Measurements from ENCODE around the gene TLN1.
A peak's percentile ranks its signal among the peaks of the same experiment; 100 is the strongest.

The TLN1 gene

DNA sequence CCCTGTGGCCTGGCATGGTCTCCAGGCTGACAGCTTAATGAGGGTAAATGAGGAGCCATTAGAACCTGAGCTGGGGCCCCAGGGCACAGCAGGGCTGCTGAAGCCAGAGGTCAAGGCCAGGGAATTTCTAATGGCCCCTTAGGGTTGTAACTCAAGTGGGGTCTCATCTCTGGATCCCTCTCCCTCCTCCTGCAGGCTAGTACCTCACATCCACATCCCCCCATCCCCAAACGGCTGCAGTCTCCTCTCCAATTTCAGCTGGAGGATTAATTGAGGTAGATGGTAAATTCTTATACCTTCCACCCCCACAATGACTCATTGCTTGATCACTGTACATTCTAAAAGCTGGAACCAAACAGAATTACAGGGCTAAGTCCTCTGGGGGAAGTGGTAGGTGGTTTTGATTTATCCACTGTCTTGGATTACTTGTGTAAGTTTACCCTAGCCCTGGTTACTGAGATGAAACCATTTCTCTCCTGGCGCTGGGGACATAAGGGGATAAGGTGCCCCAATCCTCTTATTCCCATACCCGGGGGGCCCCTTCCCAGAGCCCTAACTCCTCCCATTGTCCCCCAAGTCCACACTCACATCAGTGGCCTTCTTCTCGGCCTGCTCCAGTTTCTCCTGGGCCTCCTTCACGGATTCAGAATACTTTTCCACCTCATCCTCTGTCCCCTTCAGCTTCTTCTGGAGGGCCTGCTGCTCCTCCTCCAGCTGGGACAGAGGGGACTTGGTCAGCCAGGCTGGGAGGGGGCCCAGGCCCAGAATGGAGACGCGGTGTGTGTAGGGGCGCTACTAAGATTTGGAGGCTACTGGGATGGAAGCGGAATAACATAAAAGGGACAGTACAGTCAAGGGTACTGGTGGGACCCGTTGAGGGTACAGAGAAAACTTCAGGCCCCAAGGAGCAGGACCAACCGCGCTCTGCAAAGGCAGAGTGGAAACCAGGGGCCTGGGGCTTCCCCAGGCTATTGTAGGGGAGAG, 43.1 kb downstream of the TLN1 start:
- Histone ChIP-seq H3K9me2 (ENCODE audit: low read depth, low read length) (no peaks in the 10 kb centered on the region), H3F3A (ENCODE audit: insufficient read depth, low read length) (0 out of 2 replicates have a peak, but pooled peaks cover 3% of the 10 kb centered on the region), H3K27me3 (ENCODE audit: insufficient read depth, low read length) (no peaks in the 10 kb centered on the region; the same call in 1 of the 2 replicates), H3K9ac (ENCODE audit: low read length) (peak overlapping the region; percentile 5; the same call in 1 of the 2 replicates), H2AFZ (ENCODE audit: low read length) (no peak overlapping the region), H4K20me1 (ENCODE audit: insufficient read depth, low read length) (no peaks in the 10 kb centered on the region), H3K9me3 (ENCODE audit: low read length) (no peaks in the 10 kb centered on the region), H3K4me2 (ENCODE audit: low read length) (peak overlapping the region; percentile 81), H3K4me1 (ENCODE audit: insufficient read depth, low read length, severe bottlenecking) (peaks cover 37% of the 10 kb centered on the region), H3K27ac (ENCODE audit: low read depth, low read length, poor library complexity, severe bottlenecking) (no peak overlapping the region), H3K36me3 (ENCODE audit: insufficient read depth, low read length) (no peaks in the 10 kb centered on the region), H3K79me2 (ENCODE audit: insufficient read depth, low read length) (no peaks in the 10 kb centered on the region), H3K4me3 (ENCODE audit: low read depth, low read length, poor library complexity, severe bottlenecking) (peak overlapping the region; percentile 66)
- TF ChIP-seq EZH2 (IDR thresholded peaks at IDR 0.05; ENCODE audit: borderline replicate concordance, low read length): no peak
- TF ChIP-seq, protein P1, sequence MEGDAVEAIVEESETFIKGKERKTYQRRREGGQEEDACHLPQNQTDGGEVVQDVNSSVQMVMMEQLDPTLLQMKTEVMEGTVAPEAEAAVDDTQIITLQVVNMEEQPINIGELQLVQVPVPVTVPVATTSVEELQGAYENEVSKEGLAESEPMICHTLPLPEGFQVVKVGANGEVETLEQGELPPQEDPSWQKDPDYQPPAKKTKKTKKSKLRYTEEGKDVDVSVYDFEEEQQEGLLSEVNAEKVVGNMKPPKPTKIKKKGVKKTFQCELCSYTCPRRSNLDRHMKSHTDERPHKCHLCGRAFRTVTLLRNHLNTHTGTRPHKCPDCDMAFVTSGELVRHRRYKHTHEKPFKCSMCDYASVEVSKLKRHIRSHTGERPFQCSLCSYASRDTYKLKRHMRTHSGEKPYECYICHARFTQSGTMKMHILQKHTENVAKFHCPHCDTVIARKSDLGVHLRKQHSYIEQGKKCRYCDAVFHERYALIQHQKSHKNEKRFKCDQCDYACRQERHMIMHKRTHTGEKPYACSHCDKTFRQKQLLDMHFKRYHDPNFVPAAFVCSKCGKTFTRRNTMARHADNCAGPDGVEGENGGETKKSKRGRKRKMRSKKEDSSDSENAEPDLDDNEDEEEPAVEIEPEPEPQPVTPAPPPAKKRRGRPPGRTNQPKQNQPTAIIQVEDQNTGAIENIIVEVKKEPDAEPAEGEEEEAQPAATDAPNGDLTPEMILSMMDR (IDR thresholded peaks at IDR 0.05; ENCODE audit: low read length): no peak

DNA sequence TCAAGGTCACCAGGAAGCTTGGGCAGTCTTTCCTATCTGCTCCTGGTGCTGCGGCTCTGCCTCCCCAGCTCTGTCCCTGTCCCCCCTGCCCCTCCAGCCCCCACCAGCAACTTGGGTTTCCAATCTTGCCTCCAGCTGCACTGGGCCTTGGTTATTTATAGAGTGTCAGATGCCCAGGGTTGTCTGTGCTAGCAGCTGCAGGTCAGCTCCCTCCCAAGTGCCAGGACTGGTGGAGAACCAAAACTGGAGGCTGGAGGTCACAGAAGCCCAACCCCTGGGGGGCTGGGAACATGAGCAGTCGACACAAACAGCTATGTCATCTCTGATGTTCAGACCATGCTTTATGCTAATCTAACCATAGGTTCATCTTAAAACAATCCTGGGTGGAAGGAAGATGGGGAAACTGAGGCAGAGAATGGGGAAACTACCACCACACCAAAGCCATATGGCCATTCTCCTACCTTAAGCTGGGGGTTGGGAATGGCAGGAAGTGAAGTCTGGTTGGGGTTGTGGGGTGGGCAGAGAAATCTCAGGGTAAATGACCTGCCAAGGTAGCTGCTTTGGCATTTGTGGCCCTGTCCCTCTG, 43.9 kb downstream of the TLN1 start:
- no peak overlapping the region for H3K27ac ChIP-seq (ENCODE audit: low read depth, low read length, poor library complexity, severe bottlenecking)
- H2AFZ ChIP-seq (ENCODE audit: low read length): no peak overlapping the region
- H3K4me3 ChIP-seq (ENCODE audit: low read depth, low read length, poor library complexity, severe bottlenecking): no peak overlapping the region
- TF ChIP-seq EZH2 (IDR thresholded peaks at IDR 0.05; ENCODE audit: borderline replicate concordance, low read length): no peak
- TF ChIP-seq, protein P1 (IDR thresholded peaks at IDR 0.05; ENCODE audit: low read length): no peak
- H3K79me2 ChIP-seq (ENCODE audit: insufficient read depth, low read length): no peaks in the 10 kb centered on the region
- H3F3A ChIP-seq (ENCODE audit: insufficient read depth, low read length): 0 out of 2 replicates have a peak, but pooled peaks cover 3% of the 10 kb centered on the region
- no peaks in the 10 kb centered on the region for H4K20me1 ChIP-seq (ENCODE audit: insufficient read depth, low read length)
- H3K9me2 ChIP-seq (ENCODE audit: low read depth, low read length): no peaks in the 10 kb centered on the region
- no peaks in the 10 kb centered on the region; the same call in 1 of the 2 replicates for H3K27me3 ChIP-seq (ENCODE audit: insufficient read depth, low read length)
- peaks cover 37% of the 10 kb centered on the region for H3K4me1 ChIP-seq (ENCODE audit: insufficient read depth, low read length, severe bottlenecking)
- no peak overlapping the region for H3K9ac ChIP-seq (ENCODE audit: low read length)
- no peaks in the 10 kb centered on the region for H3K9me3 ChIP-seq (ENCODE audit: low read length)
- H3K4me2 ChIP-seq (ENCODE audit: low read length): no peak overlapping the region
- H3K36me3 ChIP-seq (ENCODE audit: insufficient read depth, low read length): no peaks in the 10 kb centered on the region

DNA sequence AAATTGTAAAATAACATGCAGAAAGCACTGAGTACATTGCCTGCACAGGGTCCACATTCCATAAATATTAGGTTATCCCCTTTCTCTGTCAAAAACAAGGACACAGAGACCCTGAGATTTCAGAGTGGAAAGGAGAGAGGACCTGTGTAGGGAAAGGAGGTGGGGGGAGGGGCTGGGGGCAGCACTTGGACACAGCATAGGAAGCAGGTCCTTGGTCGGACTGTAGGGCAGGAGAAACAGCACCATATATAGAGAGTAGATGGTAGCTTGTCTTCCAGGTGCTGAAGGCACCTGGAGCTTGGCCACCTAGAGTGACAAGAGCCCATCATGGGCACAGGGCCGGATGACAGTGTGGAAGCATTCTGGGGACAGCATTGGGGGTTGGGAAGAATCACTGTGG, 44.7 kb downstream of the TLN1 start:
- Histone ChIP-seq H3K9me2 (ENCODE audit: low read depth, low read length) (no peaks in the 10 kb centered on the region), H3K4me3 (ENCODE audit: low read depth, low read length, poor library complexity, severe bottlenecking) (no peak overlapping the region), H3K27me3 (ENCODE audit: insufficient read depth, low read length) (no peaks in the 10 kb centered on the region; the same call in 1 of the 2 replicates), H3F3A (ENCODE audit: insufficient read depth, low read length) (0 out of 2 replicates have a peak, but pooled peaks cover under 1% of the 10 kb centered on the region), H2AFZ (ENCODE audit: low read length) (no peak overlapping the region), H3K4me2 (ENCODE audit: low read length) (no peak overlapping the region; the same call in 1 of the 2 replicates), H3K27ac (ENCODE audit: low read depth, low read length, poor library complexity, severe bottlenecking) (no peak overlapping the region), H3K4me1 (ENCODE audit: insufficient read depth, low read length, severe bottlenecking) (peaks cover 37% of the 10 kb centered on the region), H3K79me2 (ENCODE audit: insufficient read depth, low read length) (no peaks in the 10 kb centered on the region), H3K36me3 (ENCODE audit: insufficient read depth, low read length) (no peaks in the 10 kb centered on the region), H4K20me1 (ENCODE audit: insufficient read depth, low read length) (no peaks in the 10 kb centered on the region), H3K9ac (ENCODE audit: low read length) (no peak overlapping the region), H3K9me3 (ENCODE audit: low read length) (no peaks in the 10 kb centered on the region)
- no peak for TF ChIP-seq EZH2 (IDR thresholded peaks at IDR 0.05; ENCODE audit: borderline replicate concordance, low read length)
- TF ChIP-seq, protein P1 (IDR thresholded peaks at IDR 0.05; ENCODE audit: low read length): no peak

Measured in OCI-LY1 (cell line).